ENCODE data around the gene ADM.

Gene ADM

DNA sequence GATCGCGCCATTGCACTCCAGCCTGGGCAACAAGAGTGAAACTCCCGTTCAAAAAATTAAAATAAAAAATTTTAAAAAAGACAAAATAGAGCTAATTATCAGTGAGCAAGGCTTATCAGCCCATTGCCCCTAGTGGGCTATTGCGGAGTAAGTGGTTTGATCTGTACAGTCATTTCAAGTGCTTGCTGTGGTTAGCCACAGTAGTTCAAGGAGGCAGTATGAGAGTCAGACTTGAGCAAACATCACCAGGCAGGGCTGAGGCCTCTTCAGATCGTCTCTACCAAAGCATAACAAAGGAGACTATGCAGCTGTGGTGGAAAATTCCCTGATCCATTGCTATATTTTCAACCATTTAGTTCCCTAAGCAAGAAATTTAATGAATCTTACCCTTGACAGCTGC lies 6.5 kb upstream of the ADM start:
- Histone ChIP-seq H3K27me3 (peaks cover 17% of the 10 kb centered on the region), H3K4me1 (ENCODE audit: control insufficient read depth in 1 of 2, insufficient read depth in 1 of 2, low read depth in 1 of 2, low read length in 1 of 2) (peaks cover 33 to 35% of the 10 kb centered on the region in 2 experiments), H3K36me3 (no peaks in the 10 kb centered on the region), H3K27ac (no peak overlapping the region), H3K9me3 (no peaks in the 10 kb centered on the region), H3K4me3 (ENCODE audit: low read depth in 1 of 2, low read length in 1 of 2) (no peak overlapping the region)
- TF ChIP-seq, protein P1, sequence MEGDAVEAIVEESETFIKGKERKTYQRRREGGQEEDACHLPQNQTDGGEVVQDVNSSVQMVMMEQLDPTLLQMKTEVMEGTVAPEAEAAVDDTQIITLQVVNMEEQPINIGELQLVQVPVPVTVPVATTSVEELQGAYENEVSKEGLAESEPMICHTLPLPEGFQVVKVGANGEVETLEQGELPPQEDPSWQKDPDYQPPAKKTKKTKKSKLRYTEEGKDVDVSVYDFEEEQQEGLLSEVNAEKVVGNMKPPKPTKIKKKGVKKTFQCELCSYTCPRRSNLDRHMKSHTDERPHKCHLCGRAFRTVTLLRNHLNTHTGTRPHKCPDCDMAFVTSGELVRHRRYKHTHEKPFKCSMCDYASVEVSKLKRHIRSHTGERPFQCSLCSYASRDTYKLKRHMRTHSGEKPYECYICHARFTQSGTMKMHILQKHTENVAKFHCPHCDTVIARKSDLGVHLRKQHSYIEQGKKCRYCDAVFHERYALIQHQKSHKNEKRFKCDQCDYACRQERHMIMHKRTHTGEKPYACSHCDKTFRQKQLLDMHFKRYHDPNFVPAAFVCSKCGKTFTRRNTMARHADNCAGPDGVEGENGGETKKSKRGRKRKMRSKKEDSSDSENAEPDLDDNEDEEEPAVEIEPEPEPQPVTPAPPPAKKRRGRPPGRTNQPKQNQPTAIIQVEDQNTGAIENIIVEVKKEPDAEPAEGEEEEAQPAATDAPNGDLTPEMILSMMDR (IDR thresholded peaks at IDR 0.05) = no peak

DNA sequence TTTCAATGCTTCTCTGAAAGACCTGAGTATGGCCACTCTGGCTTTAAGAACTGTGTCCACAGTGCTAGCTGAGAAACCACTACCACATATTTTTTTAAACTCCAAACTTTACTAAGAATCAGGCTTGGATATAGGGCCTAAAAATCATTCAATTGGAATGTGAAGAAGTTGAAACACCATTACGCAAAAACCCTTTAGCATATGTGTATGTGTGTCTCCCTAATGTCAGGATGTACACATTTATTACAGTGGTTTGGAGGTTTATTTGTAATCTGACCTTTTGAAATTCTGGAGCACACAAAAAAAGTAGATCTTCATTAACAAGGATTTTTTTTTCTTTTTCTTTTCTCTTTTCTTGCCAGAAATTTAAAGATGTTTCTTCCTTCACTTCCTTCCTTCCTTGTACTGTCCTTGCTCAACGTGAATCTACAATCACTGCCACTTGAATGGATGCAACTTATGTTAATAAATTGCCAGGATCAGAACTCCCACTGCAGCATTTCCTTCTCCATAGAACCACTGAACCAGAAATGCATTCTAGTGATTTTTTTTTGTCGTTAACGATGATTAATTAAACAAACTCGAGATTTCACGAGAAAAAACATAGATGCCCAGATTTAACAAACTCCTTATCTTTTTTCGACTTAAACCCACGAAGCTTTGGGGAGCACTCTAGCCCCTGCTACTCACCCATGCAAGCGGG lies 3.1 kb upstream of the ADM start:
- Histone ChIP-seq H3K36me3 (peaks cover 11% of the 10 kb centered on the region), H3K27me3 (peaks cover 11% of the 10 kb centered on the region), H3K27ac (peak overlapping the region; percentile 96), H3K4me3 (ENCODE audit: low read depth in 1 of 2, low read length in 1 of 2) (peak overlapping the region; percentile 92 to 100), H3K9me3 (no peaks in the 10 kb centered on the region), H3K4me1 (ENCODE audit: control insufficient read depth in 1 of 2, insufficient read depth in 1 of 2, low read depth in 1 of 2, low read length in 1 of 2) (peaks cover 28 to 31% of the 10 kb centered on the region in 2 experiments)
- TF ChIP-seq, protein P1 (IDR thresholded peaks at IDR 0.05) = no peak

DNA sequence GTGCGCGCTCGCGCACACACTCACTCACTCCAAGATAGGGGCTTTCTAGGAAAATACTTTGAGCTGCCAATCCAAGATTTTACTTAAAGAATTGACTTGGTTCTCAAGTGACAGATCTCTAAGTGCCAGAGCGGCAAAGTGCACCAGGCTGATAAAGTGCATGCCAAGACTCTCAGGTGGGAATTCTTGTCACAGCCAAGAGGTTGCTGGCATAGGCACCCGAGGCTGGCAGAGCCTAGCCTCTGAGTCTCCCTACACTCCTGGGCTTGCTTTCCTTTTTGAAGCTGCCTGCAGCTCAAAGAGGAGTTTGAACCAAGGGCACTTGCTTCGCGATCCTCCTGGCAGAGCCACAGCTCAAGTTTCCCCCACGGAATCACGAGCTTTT lies 2.5 kb upstream of the ADM start:
- H3K4me3 ChIP-seq (ENCODE audit: low read depth in 1 of 2, low read length in 1 of 2) = peak overlapping the region; percentile 92 to 100
- TF ChIP-seq, protein P1 (IDR thresholded peaks at IDR 0.05) = no peak
- peak overlapping the region; percentile 96 for H3K27ac ChIP-seq
- no peaks in the 10 kb centered on the region for H3K9me3 ChIP-seq
- H3K27me3 ChIP-seq = peaks cover 16% of the 10 kb centered on the region
- peaks cover 34 to 36% of the 10 kb centered on the region in 2 experiments for H3K4me1 ChIP-seq (ENCODE audit: control insufficient read depth in 1 of 2, insufficient read depth in 1 of 2, low read depth in 1 of 2, low read length in 1 of 2)
- peaks cover 16% of the 10 kb centered on the region for H3K36me3 ChIP-seq

DNA sequence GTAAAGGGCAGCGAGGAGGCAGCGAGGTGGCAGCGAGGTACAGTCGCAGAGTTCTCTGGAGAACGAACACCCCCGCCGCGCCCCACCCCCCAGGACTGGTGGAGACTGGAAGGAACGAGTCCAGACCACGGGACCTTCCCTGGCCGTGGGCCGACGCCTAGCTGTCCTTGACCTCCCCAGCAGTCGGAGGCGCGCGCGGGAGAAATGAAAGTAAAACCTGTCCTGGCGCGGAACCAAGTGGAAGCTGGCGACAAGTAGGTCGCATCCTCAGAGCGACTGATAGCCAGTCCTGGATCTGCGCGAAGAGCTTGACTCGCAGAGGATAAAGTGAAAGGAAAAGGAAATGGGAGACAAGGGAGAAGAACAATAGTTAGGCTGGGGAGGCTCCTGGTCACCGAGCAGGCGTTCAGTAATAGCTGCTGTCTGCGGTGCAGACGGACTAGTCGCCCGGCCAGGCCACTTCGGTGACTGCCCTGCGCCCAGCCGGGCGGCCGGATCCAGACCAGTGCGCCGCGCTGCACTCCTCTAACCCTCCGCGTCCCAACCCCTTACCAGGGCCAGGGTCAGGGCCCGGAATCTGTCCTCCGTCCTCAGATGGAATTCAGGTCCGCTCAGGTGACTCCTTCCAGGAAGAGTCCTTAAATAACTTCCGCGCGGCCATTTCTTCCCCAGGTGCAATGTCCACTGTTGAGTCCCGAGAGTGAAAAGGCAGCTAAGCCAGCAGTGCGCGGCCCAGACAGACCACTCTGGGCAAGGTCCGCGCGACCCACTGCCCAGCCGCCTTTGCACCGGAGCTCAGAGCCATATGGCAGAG lies 1.9 kb upstream of the ADM start:
- Histone ChIP-seq H3K4me3 (ENCODE audit: low read depth in 1 of 2, low read length in 1 of 2) (peak overlapping the region; percentile 92 to 100), H3K27me3 (peaks cover 19% of the 10 kb centered on the region), H3K9me3 (no peaks in the 10 kb centered on the region), H3K4me1 (ENCODE audit: control insufficient read depth in 1 of 2, insufficient read depth in 1 of 2, low read depth in 1 of 2, low read length in 1 of 2) (peaks cover 40% of the 10 kb centered on the region in 2 experiments), H3K36me3 (peaks cover 18% of the 10 kb centered on the region), H3K27ac (peak overlapping the region; percentile 96)
- TF ChIP-seq, protein P1 (IDR thresholded peaks at IDR 0.05) = no peak

DNA sequence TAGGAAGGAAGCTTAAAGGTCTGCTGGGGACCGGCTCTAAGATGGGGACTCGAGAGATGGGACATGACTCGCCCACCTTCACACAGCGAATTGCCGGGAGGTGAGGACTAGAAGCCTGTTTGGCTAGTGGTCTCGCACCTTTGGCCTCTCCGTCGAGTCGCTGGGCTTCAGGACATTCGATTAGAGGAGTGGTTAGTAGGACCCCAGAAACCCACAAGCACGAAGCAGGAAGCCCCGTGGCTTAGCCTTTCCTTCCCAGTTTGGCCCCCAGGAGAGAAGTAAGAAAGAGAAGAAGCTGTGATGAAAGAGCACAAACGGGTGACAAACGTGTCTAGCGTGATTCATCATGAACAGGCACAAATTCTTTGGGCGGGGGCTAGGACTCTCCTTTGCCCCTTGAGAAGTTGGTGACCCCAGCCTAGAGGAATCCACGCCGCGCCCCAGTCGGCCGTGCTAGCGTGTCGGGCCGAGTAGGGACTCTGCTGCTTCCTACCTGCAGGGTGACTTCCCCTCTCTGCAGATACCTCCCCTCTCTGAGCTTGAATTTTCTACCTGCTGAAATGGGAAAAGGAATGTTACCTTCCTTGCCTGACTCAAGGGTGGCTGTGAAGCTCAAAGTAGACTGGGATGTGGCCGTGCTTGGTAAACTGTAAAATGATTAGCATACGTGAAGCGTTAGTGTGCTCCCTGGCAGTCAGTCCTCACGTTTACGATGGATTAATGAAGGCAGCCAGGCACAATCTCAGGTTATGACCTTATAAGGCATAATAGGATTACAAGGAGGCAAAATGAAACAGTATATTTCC lies 1.1 kb upstream of the ADM start:
- Histone ChIP-seq H3K27ac (peak overlapping the region; percentile 96), H3K36me3 (peaks cover 18% of the 10 kb centered on the region), H3K9me3 (no peaks in the 10 kb centered on the region), H3K4me3 (ENCODE audit: low read depth in 1 of 2, low read length in 1 of 2) (peak overlapping the region; percentile 92 to 100), H3K27me3 (peaks cover 28% of the 10 kb centered on the region), H3K4me1 (ENCODE audit: control insufficient read depth in 1 of 2, insufficient read depth in 1 of 2, low read depth in 1 of 2, low read length in 1 of 2) (peaks cover 44 to 46% of the 10 kb centered on the region in 2 experiments)
- TF ChIP-seq, protein P1 (IDR thresholded peaks at IDR 0.05) = peak; percentile 31

Measured in neutrophil (primary cell).